Measurements from ENCODE around the gene FAM222A. TPM values are rescaled to one million over a fixed set of nuclear protein-coding genes. Genes with fewer than 3 reads are reported as not detected.
"Not testable (repeated sequence)": the region's sequence is repeated elsewhere in the genome, so short reads cannot be mapped to it uniquely, and the experiment has no call there.

The FAM222A gene
- total RNA-seq, 1 experiment from 2014 or later = 4.2 TPM

- DNase-seq (ENCODE audit: low spot score) = no peak
Measured at GRCh38 chr12:109693653-109694600, 19.7 kb upstream of the FAM222A start.

- not testable (repeated sequence) for DNase-seq (ENCODE audit: low spot score)
Measured at GRCh38 chr12:109694629-109695028, 19.0 kb upstream of the FAM222A start.

- DNase-seq (ENCODE audit: low spot score) = no peak
Measured at GRCh38 chr12:109695416-109695815, 18.2 kb upstream of the FAM222A start.

- DNase-seq (ENCODE audit: low spot score) = peak; percentile 46
Measured at GRCh38 chr12:109695961-109696461, 17.6 kb upstream of the FAM222A start.

GRCh38 chr12:109696485-109697269 is 16.9 kb upstream of the FAM222A start:
- peak; percentile 56 for DNase-seq (ENCODE audit: low spot score)

GRCh38 chr12:109697270-109697553 is 16.4 kb upstream of the FAM222A start:
- no peak for DNase-seq (ENCODE audit: low spot score)

GRCh38 chr12:109697877-109698468 is 15.7 kb upstream of the FAM222A start:
- no peak for DNase-seq (ENCODE audit: low spot score)

- no peak for DNase-seq (ENCODE audit: low spot score)
Measured at GRCh38 chr12:109698820-109699219, 14.8 kb upstream of the FAM222A start.

- DNase-seq (ENCODE audit: low spot score) = no peak
Measured at GRCh38 chr12:109701064-109701463, 12.6 kb upstream of the FAM222A start.

- no peak for DNase-seq (ENCODE audit: low spot score)
Measured at GRCh38 chr12:109702111-109702841, 11.3 kb upstream of the FAM222A start.

- no peak for DNase-seq (ENCODE audit: low spot score)
Measured at GRCh38 chr12:109703684-109704083, 9.9 kb upstream of the FAM222A start.

- DNase-seq (ENCODE audit: low spot score) = no peak
Measured at GRCh38 chr12:109704371-109705098, 9.1 kb upstream of the FAM222A start.

- no peak for DNase-seq (ENCODE audit: low spot score)
Measured at GRCh38 chr12:109705291-109705690, 8.3 kb upstream of the FAM222A start.

- no peak for DNase-seq (ENCODE audit: low spot score)
Measured at GRCh38 chr12:109706398-109706746, 7.3 kb upstream of the FAM222A start.

- no peak for DNase-seq (ENCODE audit: low spot score)
Measured at GRCh38 chr12:109706747-109707469, 6.7 kb upstream of the FAM222A start.

GRCh38 chr12:109707470-109707821 is 6.2 kb upstream of the FAM222A start:
- DNase-seq (ENCODE audit: low spot score) = no peak

GRCh38 chr12:109708939-109709338 is 4.7 kb upstream of the FAM222A start:
- DNase-seq (ENCODE audit: low spot score) = no peak

GRCh38 chr12:109709401-109709991 is 4.1 kb upstream of the FAM222A start:
- DNase-seq (ENCODE audit: low spot score) = no peak

- no peak for DNase-seq (ENCODE audit: low spot score)
Measured at GRCh38 chr12:109710205-109710746, 3.3 kb upstream of the FAM222A start.

All from A172 (cell line).